ENCODE data around the gene KAZN. TPM values are rescaled to one million over a fixed set of nuclear protein-coding genes. Genes with fewer than 3 reads are reported as not detected.

Gene KAZN
- total and polyA plus RNA-seq, 9 donors, result 10.1 to 56.4 (median 27.9) TPM

DNA sequence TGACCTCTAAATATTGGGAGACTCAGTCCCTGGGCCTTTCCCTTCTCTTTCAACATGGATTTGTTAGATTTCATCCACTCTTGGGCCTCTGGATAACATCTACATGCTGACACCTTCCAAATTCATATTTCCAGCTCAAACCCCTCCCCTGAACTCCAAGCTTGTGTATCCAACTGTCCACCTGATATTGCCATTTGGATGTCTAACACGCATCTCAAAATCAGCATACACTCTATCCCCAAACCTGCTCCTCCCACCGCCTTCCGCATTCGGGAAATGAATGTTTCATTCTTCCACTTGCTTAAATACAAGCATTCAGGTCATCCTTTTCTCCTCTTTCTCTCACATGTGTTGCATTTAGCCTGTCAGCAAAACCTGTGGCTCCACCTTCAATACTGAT lies 17.5 kb upstream of the KAZN start:
- intact Hi-C loops (cut with DNase I), result no loop called here
- no peak for DNase-seq
- Histone ChIP-seq H3K4me1 (ENCODE audit: insufficient read depth) (no peaks in the 10 kb centered on the region), H3K9me3 (no peaks in the 10 kb centered on the region), H3K27ac (no peak overlapping the region), H3K36me3 (no peaks in the 10 kb centered on the region), H3K27me3 (no peaks in the 10 kb centered on the region), H3K4me3 (no peak overlapping the region)
- WGBS, 3 donors, result 93 to 98% (median 95%) methylated on average over 4 of the region's 4 CpGs
- TF ChIP-seq EP300 (IDR thresholded peaks at IDR 0.05) (no peak), POLR2A (IDR thresholded peaks at IDR 0.05) (no peak)
- TF ChIP-seq, protein P1, sequence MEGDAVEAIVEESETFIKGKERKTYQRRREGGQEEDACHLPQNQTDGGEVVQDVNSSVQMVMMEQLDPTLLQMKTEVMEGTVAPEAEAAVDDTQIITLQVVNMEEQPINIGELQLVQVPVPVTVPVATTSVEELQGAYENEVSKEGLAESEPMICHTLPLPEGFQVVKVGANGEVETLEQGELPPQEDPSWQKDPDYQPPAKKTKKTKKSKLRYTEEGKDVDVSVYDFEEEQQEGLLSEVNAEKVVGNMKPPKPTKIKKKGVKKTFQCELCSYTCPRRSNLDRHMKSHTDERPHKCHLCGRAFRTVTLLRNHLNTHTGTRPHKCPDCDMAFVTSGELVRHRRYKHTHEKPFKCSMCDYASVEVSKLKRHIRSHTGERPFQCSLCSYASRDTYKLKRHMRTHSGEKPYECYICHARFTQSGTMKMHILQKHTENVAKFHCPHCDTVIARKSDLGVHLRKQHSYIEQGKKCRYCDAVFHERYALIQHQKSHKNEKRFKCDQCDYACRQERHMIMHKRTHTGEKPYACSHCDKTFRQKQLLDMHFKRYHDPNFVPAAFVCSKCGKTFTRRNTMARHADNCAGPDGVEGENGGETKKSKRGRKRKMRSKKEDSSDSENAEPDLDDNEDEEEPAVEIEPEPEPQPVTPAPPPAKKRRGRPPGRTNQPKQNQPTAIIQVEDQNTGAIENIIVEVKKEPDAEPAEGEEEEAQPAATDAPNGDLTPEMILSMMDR (IDR thresholded peaks at IDR 0.05), result no peak

DNA sequence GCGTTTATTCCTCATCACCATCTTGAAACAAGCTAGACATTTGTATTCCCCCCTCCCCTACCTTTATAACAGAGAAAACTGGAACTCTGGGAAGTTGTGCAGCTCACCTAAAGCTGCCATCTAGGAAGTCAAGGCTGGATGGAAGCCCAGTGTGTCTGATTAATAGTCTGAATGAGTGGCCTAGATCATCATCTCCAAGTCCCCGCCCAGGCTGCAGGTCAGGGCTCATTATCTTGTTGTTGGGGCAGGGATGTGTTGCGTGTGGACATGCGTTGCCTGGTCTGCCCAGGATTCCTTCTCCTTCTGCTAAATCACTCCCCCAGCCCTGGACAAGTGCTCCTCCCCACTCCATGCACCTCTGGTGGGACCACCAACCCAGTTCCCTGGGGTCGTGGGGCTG lies 14.7 kb upstream of the KAZN start:
- TF ChIP-seq EP300 (IDR thresholded peaks at IDR 0.05), result no peak
- TF ChIP-seq POLR2A (IDR thresholded peaks at IDR 0.05), result no peak
- TF ChIP-seq, protein P1 (IDR thresholded peaks at IDR 0.05), result no peak
- intact Hi-C loops (cut with DNase I), result no loop called here

DNA sequence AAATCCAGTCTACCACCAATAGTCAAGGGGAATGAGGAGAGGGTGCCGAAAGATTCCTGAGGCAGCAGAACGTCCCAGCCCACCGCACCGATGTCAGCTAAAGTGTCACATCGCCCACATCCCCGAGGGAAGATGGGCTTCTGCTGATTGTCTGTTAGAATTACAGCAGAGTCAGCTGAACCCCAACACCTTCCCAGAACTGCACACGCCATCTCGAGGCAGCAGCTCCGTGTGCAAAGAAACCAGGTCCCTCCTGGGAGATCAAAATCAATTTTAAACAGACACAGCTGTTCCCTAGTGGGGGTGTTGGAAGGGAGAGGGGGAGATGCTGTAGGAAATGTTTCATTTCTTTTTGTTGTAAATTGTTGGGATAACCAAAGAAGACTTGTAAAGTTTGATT lies 12.8 kb upstream of the KAZN start:
- H3K27me3 ChIP-seq, result no peaks in the 10 kb centered on the region
- no peaks in the 10 kb centered on the region for H3K4me1 ChIP-seq (ENCODE audit: insufficient read depth)
- intact Hi-C loops (cut with DNase I), result no loop called here
- no peaks in the 10 kb centered on the region for H3K9me3 ChIP-seq
- H3K36me3 ChIP-seq, result no peaks in the 10 kb centered on the region
- TF ChIP-seq POLR2A (IDR thresholded peaks at IDR 0.05) (no peak), EP300 (IDR thresholded peaks at IDR 0.05) (no peak)
- TF ChIP-seq, protein P1 (IDR thresholded peaks at IDR 0.05), result no peak
- 29 to 46% (median 41%) methylated on average over 9 of the region's 9 CpGs for WGBS, 3 donors
- no peak overlapping the region for H3K27ac ChIP-seq
- no peak overlapping the region for H3K4me3 ChIP-seq
- DNase-seq, result no peak

More for the DNA sequence above, 14.7 kb upstream of the KAZN start:
- Histone ChIP-seq H3K27ac (no peak overlapping the region), H3K27me3 (no peaks in the 10 kb centered on the region), H3K4me3 (no peak overlapping the region), H3K36me3 (no peaks in the 10 kb centered on the region), H3K9me3 (no peaks in the 10 kb centered on the region), H3K4me1 (ENCODE audit: insufficient read depth) (no peaks in the 10 kb centered on the region)
- 88 to 91% (median 88%) methylated on average over 5 of the region's 5 CpGs for WGBS, 3 donors
- no peak for DNase-seq

DNA sequence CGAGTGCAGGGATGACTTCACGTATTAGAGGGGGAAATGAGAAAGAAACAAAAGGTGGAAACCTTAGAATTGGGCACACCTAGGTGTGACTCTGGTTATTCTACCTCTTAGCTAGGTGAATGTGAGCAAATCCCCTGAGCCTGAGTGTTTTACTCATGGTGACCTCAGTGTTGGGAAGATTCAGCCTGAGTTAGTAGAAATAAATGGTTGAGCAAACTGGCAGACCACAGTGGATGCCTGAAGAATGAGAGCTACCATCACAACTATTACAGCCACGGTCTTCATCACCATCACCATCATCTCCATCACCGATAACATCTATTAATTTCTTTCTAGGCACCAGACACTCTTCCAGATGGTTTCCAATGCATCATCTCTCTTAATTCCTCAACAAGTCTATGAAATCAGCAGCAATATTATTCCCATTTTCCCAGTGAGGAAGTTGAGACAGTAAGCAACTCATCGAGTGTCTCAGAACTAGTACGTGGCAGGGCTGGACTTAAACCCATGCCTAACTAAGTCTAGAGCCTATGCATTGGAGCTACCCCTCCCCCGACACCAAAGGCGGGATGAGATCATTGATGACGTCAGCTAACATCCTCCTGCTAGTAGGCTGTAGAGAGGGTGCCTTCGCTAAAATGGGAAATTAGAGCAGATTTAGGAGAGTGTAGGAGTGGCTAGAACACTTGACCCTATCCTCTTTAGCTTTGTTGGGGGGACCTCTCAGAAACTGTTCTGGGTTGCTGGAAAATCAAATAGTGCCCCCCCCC lies 7.9 kb upstream of the KAZN start:
- Histone ChIP-seq H3K4me3 (no peak overlapping the region), H3K36me3 (no peaks in the 10 kb centered on the region), H3K27ac (no peak overlapping the region), H3K4me1 (ENCODE audit: insufficient read depth) (no peaks in the 10 kb centered on the region), H3K27me3 (no peaks in the 10 kb centered on the region), H3K9me3 (no peaks in the 10 kb centered on the region)
- 81 to 87% (median 82%) methylated on average over 10 of the region's 10 CpGs for WGBS, 3 donors
- no peak for DNase-seq
- intact Hi-C loops (cut with DNase I), result no loop called here
- TF ChIP-seq, protein P1 (IDR thresholded peaks at IDR 0.05), result no peak
- TF ChIP-seq EP300 (IDR thresholded peaks at IDR 0.05) (no peak), POLR2A (IDR thresholded peaks at IDR 0.05) (no peak)
